ENCODE measurements around the gene WDR1. TPM values are rescaled to one million over a fixed set of nuclear protein-coding genes. Genes with fewer than 3 reads are reported as not detected.

Gene WDR1
- total and polyA plus RNA-seq, 2 of the 13 experiments (the other 11 are each of a cell fraction or from before 2014, with no cell fraction given), result 106 to 198 TPM

DNA sequence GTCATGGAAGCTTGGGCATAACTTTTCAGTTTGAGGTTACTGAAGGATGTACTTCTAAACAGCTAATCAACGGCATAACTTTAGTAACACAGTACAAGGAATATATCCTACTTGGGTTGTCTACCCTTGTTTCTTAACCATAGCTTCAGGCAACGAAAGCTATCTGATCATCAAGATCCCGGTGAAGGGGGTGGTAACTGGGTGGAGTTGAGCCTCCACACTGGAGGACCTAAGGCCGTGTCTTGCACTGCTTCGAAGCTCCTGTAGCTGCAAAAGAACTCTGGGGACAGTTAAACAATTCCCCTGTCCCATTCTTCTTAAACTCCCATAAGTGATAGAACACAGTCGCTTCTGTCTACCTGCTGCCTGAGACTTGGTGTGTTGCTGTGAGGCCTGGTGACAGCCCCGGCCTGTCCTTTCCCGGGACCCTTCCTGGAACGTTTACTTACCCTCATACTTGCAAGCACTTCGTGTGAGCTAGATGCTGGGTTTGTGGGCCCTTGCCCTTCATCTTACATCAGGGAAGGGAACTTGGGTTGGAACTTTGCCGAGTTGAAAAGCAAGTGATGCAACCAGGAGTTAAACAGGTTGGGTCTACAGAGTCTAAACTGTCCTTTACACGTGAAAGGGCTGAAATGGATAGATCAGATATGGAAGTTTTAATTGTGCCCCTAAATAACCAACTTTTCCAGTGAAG, 5.8 kb upstream of the WDR1 start (continued):
- TF ChIP-seq, protein P1, sequence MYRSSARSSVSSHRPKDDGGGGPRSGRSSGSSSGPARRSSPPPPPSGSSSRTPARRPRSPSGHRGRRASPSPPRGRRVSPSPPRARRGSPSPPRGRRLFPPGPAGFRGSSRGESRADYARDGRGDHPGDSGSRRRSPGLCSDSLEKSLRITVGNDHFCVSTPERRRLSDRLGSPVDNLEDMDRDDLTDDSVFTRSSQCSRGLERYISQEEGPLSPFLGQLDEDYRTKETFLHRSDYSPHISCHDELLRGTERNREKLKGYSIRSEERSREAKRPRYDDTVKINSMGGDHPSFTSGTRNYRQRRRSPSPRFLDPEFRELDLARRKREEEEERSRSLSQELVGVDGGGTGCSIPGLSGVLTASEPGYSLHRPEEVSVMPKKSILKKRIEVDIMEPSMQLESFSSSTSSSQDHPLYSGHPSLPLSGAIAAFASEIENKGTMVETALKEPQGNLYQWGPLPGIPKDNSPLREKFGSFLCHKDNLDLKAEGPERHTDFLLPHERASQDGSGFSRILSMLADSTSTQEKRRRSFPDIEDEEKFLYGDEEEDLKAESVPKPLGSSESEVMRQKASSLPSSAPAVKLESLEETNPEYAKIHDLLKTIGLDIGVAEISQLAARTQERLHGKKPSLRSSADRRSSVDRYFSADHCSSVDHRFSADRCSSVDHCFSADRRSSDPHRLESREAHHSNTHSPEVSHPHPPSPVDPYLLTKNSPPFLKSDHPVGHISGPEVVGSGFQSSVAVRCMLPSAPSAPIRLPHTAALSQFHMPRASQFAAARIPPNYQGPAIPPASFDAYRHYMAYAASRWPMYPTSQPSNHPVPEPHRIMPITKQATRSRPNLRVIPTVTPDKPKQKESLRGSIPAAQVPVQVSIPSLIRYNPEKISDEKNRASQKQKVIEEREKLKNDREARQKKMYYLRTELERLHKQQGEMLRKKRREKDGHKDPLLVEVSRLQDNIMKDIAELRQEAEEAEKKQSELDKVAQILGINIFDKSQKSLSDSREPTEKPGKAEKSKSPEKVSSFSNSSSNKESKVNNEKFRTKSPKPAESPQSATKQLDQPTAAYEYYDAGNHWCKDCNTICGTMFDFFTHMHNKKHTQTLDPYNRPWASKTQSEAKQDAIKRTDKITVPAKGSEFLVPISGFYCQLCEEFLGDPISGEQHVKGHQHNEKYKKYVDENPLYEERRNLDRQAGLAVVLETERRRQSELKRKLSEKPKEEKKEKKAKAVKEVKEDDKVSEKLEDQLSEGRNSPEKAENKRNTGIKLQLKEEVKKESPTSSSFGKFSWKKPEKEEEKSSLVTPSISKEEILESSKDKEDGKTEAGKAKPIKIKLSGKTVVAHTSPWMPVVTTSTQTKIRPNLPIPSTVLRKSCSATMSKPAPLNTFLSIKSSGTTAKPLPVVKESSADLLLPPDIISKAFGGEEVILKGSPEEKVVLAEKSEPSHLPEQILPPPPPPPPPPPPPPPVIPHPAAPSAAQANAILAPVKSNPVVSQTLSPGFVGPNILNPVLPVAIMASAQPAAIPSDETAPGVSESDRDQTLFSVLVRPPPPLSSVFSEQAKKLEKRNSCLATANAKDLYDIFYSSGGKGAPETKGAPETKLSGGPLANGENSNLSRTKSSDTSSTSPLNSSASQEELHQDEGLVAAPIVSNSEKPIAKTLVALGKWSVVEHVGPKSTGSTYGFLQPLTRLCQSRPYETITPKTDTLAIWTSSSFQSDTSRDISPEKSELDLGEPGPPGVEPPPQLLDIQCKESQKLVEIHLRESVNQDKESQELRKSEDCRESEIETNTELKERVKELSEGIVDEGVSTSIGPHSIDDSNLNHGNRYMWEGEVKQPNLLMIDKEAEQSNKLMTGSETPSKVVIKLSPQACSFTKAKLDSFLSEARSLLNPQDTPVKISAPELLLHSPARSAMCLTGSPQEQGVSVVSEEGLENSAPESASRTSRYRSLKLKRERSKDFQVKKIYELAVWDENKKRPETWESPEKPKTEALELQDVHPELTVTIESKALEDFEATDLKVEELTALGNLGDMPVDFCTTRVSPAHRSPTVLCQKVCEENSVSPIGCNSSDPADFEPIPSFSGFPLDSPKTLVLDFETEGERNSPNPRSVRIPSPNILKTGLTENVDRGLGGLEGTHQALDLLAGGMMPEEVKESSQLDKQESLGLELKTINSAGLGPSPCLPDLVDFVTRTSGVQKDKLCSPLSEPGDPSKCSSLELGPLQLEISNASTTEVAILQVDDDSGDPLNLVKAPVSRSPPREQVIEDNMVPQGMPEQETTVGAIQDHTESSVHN (CRISPR knock-in tag; IDR thresholded peaks at IDR 0.05), result no peak
- TF ChIP-seq JUN (CRISPR knock-in tag; IDR thresholded peaks at IDR 0.05) (no peak), ZSCAN20 (CRISPR knock-in tag; IDR thresholded peaks at IDR 0.05; ENCODE audit: borderline replicate concordance) (no peak), ZNF607 (CRISPR knock-in tag; IDR thresholded peaks at IDR 0.05; ENCODE audit: borderline replicate concordance) (no peak), SMAD9 (CRISPR knock-in tag; IDR thresholded peaks at IDR 0.05) (no peak), SRSF4 (IDR thresholded peaks at IDR 0.05; ENCODE audit: low read depth, low read length, poor library complexity, severe bottlenecking) (no peak), HDAC6 (IDR thresholded peaks at IDR 0.05; ENCODE audit: low read depth, low read length) (no peak), SP140L (CRISPR knock-in tag; IDR thresholded peaks at IDR 0.05; ENCODE audit: borderline replicate concordance) (no peak)
- TF ChIP-seq, protein P2, sequence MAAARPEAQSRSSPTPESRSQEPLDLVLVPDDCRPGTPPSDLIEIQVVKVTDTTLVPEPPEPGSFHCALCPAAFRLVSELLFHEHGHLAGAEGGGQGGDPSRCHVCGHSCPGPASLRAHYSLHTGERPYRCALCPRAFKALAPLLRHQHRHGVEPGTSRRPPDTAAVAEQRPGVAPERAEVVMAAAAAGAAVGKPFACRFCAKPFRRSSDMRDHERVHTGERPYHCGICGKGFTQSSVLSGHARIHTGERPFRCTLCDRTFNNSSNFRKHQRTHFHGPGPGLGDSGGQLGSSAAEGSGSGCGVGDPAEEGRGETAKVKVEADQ (CRISPR knock-in tag; IDR thresholded peaks at IDR 0.05; ENCODE audit: borderline replicate concordance), result 0 out of 2 replicates have a peak, but pooled peaks have one; percentile 6
- TF ChIP-seq, protein P3, sequence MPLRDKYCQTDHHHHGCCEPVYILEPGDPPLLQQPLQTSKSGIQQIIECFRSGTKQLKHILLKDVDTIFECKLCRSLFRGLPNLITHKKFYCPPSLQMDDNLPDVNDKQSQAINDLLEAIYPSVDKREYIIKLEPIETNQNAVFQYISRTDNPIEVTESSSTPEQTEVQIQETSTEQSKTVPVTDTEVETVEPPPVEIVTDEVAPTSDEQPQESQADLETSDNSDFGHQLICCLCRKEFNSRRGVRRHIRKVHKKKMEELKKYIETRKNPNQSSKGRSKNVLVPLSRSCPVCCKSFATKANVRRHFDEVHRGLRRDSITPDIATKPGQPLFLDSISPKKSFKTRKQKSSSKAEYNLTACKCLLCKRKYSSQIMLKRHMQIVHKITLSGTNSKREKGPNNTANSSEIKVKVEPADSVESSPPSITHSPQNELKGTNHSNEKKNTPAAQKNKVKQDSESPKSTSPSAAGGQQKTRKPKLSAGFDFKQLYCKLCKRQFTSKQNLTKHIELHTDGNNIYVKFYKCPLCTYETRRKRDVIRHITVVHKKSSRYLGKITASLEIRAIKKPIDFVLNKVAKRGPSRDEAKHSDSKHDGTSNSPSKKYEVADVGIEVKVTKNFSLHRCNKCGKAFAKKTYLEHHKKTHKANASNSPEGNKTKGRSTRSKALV (CRISPR knock-in tag; IDR thresholded peaks at IDR 0.05), result no peak
